ENCODE measurements around the gene SRC.

DNA sequence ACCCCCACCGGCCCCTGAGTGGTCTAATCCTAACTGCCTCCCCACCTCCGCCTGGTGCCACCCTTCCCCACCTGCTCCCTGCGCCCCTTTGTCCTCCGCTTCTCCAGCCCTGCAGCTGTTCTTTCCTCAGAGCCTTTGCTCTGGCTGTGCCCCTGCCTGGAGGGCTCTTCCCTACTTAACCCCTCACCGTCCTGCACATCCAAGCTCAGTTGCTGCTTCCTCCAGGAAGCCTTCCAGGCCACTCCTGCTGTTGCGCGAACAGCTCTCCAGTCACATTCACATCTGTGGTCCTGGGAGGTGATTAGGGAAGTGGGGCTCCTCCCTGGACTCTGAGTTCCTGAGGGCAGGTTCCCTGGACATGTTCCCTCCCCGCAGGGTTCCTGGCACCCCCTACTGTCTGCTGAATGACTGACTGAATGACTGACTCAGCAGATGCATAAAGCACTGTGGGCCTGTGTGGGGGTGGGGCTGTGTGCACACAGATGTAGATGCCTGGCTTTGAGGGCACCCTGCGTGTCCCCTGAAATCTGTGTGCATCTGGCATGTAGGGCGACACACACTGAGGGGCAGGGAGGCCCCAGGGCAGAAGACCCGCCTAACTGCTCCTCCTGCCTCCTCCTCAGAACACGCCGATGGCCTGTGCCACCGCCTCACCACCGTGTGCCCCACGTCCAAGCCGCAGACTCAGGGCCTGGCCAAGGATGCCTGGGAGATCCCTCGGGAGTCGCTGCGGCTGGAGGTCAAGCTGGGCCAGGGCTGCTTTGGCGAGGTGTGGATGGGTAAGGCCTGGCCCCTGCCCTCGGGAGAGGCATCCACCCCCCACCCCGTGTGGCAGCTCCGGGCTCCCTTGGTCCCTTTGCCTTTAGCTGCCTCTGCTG is 51.4 kb downstream of the SRC start:
- TF ChIP-seq, protein P1, sequence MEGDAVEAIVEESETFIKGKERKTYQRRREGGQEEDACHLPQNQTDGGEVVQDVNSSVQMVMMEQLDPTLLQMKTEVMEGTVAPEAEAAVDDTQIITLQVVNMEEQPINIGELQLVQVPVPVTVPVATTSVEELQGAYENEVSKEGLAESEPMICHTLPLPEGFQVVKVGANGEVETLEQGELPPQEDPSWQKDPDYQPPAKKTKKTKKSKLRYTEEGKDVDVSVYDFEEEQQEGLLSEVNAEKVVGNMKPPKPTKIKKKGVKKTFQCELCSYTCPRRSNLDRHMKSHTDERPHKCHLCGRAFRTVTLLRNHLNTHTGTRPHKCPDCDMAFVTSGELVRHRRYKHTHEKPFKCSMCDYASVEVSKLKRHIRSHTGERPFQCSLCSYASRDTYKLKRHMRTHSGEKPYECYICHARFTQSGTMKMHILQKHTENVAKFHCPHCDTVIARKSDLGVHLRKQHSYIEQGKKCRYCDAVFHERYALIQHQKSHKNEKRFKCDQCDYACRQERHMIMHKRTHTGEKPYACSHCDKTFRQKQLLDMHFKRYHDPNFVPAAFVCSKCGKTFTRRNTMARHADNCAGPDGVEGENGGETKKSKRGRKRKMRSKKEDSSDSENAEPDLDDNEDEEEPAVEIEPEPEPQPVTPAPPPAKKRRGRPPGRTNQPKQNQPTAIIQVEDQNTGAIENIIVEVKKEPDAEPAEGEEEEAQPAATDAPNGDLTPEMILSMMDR (IDR thresholded peaks at IDR 0.05; ENCODE audit: control extremely low read depth in 1 of 3, insufficient read depth in 1 of 3, low read depth in 1 of 3, low read length in 3 of 3): no peak
- TF ChIP-seq YY1 (IDR thresholded peaks at IDR 0.05; ENCODE audit: low read depth, low read length) (no peak), ZNF274 (IDR thresholded peaks at IDR 0.05; ENCODE audit: borderline replicate concordance, extremely low read depth, low read length) (no peak), SP1 (IDR thresholded peaks at IDR 0.05; ENCODE audit: low read depth, low read length) (0 out of 2 replicates have a peak, but pooled peaks have one; percentile 12), POLR2A (IDR thresholded peaks at IDR 0.05; ENCODE audit: control extremely low read depth in 1 of 2, low read depth in 2 of 2, low read length in 2 of 2) (peak in 1 of 2 experiments; percentile 28; a peak in 1 of 3 replicates), SP2 (IDR thresholded peaks at IDR 0.05; ENCODE audit: low read length) (no peak), JUN (IDR thresholded peaks at IDR 0.05; ENCODE audit: low read depth, low read length) (no peak), RFX5 (IDR thresholded peaks at IDR 0.05; ENCODE audit: borderline replicate concordance, low read depth, low read length) (no peak), POLR2AphosphoS5 (IDR thresholded peaks at IDR 0.05; ENCODE audit: low read depth, low read length) (no peak), RAD21 (IDR thresholded peaks at IDR 0.05 in 1 of 2, conservative IDR thresholded peaks at IDR 0.05 in 1 of 2; ENCODE audit: low read depth in 2 of 2, low read length in 2 of 2) (no peak), NRF1 (IDR thresholded peaks at IDR 0.05; ENCODE audit: low read depth, low read length) (no peak)

All from H1 (cell line).